HL-60/S4 treated with retinoic acid at 250 ng/mL for 4 days and 3 days (cell line): ENCODE data around the gene GPR33.
"Not testable (repeated sequence)": the region's sequence is repeated elsewhere in the genome, so short reads cannot be mapped to it uniquely, and the experiment has no call there.

ENCODE experiments used
- in situ Hi-C: fragments of 300-500 bp; cut with MboI; formaldehyde crosslinking; loops from 2 replicates; pipeline ENCODE4 v1.7.0; 2022; ENCODE audit warnings: low sequenced_read_pairs

GPR33 gene

GRCh38 chr14:31462450-31462849 lies 25.4 kb downstream of the GPR33 start:
- in situ Hi-C loops, result not testable (repeated sequence)

GRCh38 chr14:31461545-31461944 lies 26.3 kb downstream of the GPR33 start:
- in situ Hi-C loops, result no loop called here

- in situ Hi-C loops, result no loop called here
These were observed 29.9 kb downstream of the GPR33 start for GRCh38 chr14:31457665-31458659.

GRCh38 chr14:31456841-31457664 lies 30.8 kb downstream of the GPR33 start, which contains the start of gene DTD2:
DTD2 (minus strand) TSS chr14:31457506; CDS start chr14:31457393, 113 bp downstream.
- in situ Hi-C loops, result no loop called here

- in situ Hi-C loops, result no loop called here
These were observed 37.7 kb downstream of the GPR33 start for GRCh38 chr14:31449971-31450610.

- in situ Hi-C loops, result no loop called here
These were observed 38.7 kb downstream of the GPR33 start for GRCh38 chr14:31449136-31449535.

- in situ Hi-C loops, result no loop called here
These were observed 42.1 kb downstream of the GPR33 start for GRCh38 chr14:31445703-31446102.

- in situ Hi-C loops, result no loop called here
These were observed 45.6 kb downstream of the GPR33 start for GRCh38 chr14:31442284-31442683.

GRCh38 chr14:31441273-31442111 lies 46.3 kb downstream of the GPR33 start:
- in situ Hi-C loops, result no loop called here

GRCh38 chr14:31440280-31440679 lies 47.6 kb downstream of the GPR33 start:
- in situ Hi-C loops, result no loop called here

- in situ Hi-C loops, result no loop called here
These were observed 48.3 kb downstream of the GPR33 start for GRCh38 chr14:31439561-31439960.

GRCh38 chr14:31437045-31437691 lies 50.7 kb downstream of the GPR33 start:
- in situ Hi-C loops, result not testable (repeated sequence)

- in situ Hi-C loops, result no loop called here
These were observed 52.6 kb downstream of the GPR33 start for GRCh38 chr14:31435276-31435675.
